WTC11 (cell line): ENCODE results near the gene CACNB4.

Experiments
- ATF3 ChIP-seq: sonication (generic); formaldehyde crosslinking; conservative IDR thresholded peaks from 2 replicates; pipeline ENCODE4 v1.8.1; 2022; ENCODE audit warnings: mild to moderate bottlenecking, missing genetic modification reagents
- ATF6 ChIP-seq: sonication (generic); formaldehyde crosslinking; IDR thresholded peaks from 2 replicates; pipeline ENCODE4 v1.8.1; 2023; ENCODE audit warnings: mild to moderate bottlenecking, missing genetic modification reagents
- CTCF ChIP-seq: fragments of 200-600 bp; IDR thresholded peaks from 2 replicates; pipeline ENCODE4 v1.8.0; 2022; ENCODE audit warnings: antibody characterized with exemption
- E2F5 ChIP-seq: sonication (generic); formaldehyde crosslinking; IDR thresholded peaks from 2 replicates; pipeline ENCODE4 v1.8.1; 2022; ENCODE audit warnings: mild to moderate bottlenecking, moderate library complexity, missing genetic modification reagents
- FOXP1 ChIP-seq: sonication (generic); formaldehyde crosslinking; IDR thresholded peaks from 2 replicates; pipeline ENCODE4 v1.8.0; 2022; ENCODE audit warnings: missing genetic modification reagents, mild to moderate bottlenecking, moderate library complexity, borderline replicate concordance
- PREB ChIP-seq: sonication (generic); formaldehyde crosslinking; IDR thresholded peaks from 2 replicates; pipeline ENCODE4 v1.8.1; 2022; ENCODE audit warnings: mild to moderate bottlenecking, missing genetic modification reagents, moderate library complexity, borderline replicate concordance
- SMAD4 ChIP-seq: sonication (generic); formaldehyde crosslinking; IDR thresholded peaks from 2 replicates; pipeline ENCODE4 v1.8.0; 2022; ENCODE audit warnings: mild to moderate bottlenecking, missing genetic modification reagents
- USF2 ChIP-seq: sonication (generic); formaldehyde crosslinking; IDR thresholded peaks from 2 replicates; pipeline ENCODE4 v1.8.1; 2023; ENCODE audit warnings: mild to moderate bottlenecking, missing genetic modification reagents, moderate library complexity
- ZNF232 ChIP-seq: sonication (generic); formaldehyde crosslinking; IDR thresholded peaks from 2 replicates; pipeline ENCODE4 v1.8.0; 2022; ENCODE audit warnings: mild to moderate bottlenecking, missing genetic modification reagents
- ZNF263 ChIP-seq: sonication (generic); formaldehyde crosslinking; IDR thresholded peaks from 2 replicates; pipeline ENCODE4 v1.8.1; 2022; ENCODE audit warnings: low read depth, mild to moderate bottlenecking, moderate library complexity, missing genetic modification reagents

- TF ChIP-seq ATF3 (no peak), CTCF (no peak), USF2 (CRISPR knock-in tag) (no peak), SMAD4 (CRISPR knock-in tag) (no peak), ZNF232 (CRISPR knock-in tag) (no peak), PREB (CRISPR knock-in tag) (no peak), ATF6 (CRISPR knock-in tag) (no peak), FOXP1 (CRISPR knock-in tag) (no peak), E2F5 (CRISPR knock-in tag) (no peak), ZNF263 (no peak)
These were observed 70.5 kb downstream of the CACNB4 start for GRCh38 chr2:152028182-152028862.
